ENCODE measurements around the gene C1orf210. TPM values are rescaled to one million over a fixed set of nuclear protein-coding genes. Genes with fewer than 3 reads are reported as not detected.

The C1orf210 gene
- total and polyA plus RNA-seq, 4 donors: 2.3 TPM; not detected in 3

- no peaks in the 10 kb centered on the region for H3K4me1 ChIP-seq (ENCODE audit: control insufficient read depth in 1 of 2, insufficient read depth in 2 of 2, low read length in 2 of 2)
- ATAC-seq (ENCODE audit: low FRiP score): no peak
- H3K27ac ChIP-seq (ENCODE audit: low read depth in 1 of 2, low read length in 2 of 2): no peak overlapping the region
Observed at GRCh38 chr1:43280692-43281091, 4.7 kb downstream of the C1orf210 start.

GRCh38 chr1:43279666-43280065, 5.7 kb downstream of the C1orf210 start:
- intact Hi-C loops (cut with DNase I): no loop called here
- H3K4me1 ChIP-seq (ENCODE audit: control insufficient read depth in 1 of 2, insufficient read depth in 2 of 2, low read length in 2 of 2): no peaks in the 10 kb centered on the region
- H3K27me3 ChIP-seq (ENCODE audit: control insufficient read depth in 1 of 2, insufficient read depth in 2 of 2, low read length in 1 of 2): no peaks in the 10 kb centered on the region
- no peaks in the 10 kb centered on the region for H3K36me3 ChIP-seq (ENCODE audit: control insufficient read depth in 1 of 2, insufficient read depth in 2 of 2, low read length in 1 of 2)
- H3K4me3 ChIP-seq (ENCODE audit: low read length in 2 of 2): no peak overlapping the region
- 91 to 94% methylated on average over 6 of the region's 6 CpGs for WGBS, 2 donors
- H3K27ac ChIP-seq (ENCODE audit: low read depth in 1 of 2, low read length in 2 of 2): no peak overlapping the region
- ATAC-seq (ENCODE audit: low FRiP score): no peak
- DNase-seq: peak; percentile 42 to 62
- no peaks in the 10 kb centered on the region for H3K9me3 ChIP-seq (ENCODE audit: control insufficient read depth, low read length)

More at GRCh38 chr1:43280692-43281091, 4.7 kb downstream of the C1orf210 start:
- 44 to 57% methylated on average over 2 of the region's 2 CpGs for WGBS, 2 donors
- DNase-seq: peak; percentile 10 to 13
- Histone ChIP-seq H3K27me3 (ENCODE audit: control insufficient read depth in 1 of 2, insufficient read depth in 2 of 2, low read length in 1 of 2) (no peaks in the 10 kb centered on the region), H3K9me3 (ENCODE audit: control insufficient read depth, low read length) (no peaks in the 10 kb centered on the region), H3K4me3 (ENCODE audit: low read length in 2 of 2) (no peak overlapping the region), H3K36me3 (ENCODE audit: control insufficient read depth in 1 of 2, insufficient read depth in 2 of 2, low read length in 1 of 2) (no peaks in the 10 kb centered on the region)
- intact Hi-C loops (cut with DNase I): no loop called here

GRCh38 chr1:43279161-43279560, 6.2 kb downstream of the C1orf210 start:
- Histone ChIP-seq H3K4me1 (ENCODE audit: control insufficient read depth in 1 of 2, insufficient read depth in 2 of 2, low read length in 2 of 2) (no peaks in the 10 kb centered on the region), H3K36me3 (ENCODE audit: control insufficient read depth in 1 of 2, insufficient read depth in 2 of 2, low read length in 1 of 2) (no peaks in the 10 kb centered on the region)

GRCh38 chr1:43277116-43277876, 8.1 kb downstream of the C1orf210 start:
- no peaks in the 10 kb centered on the region for H3K36me3 ChIP-seq (ENCODE audit: control insufficient read depth in 1 of 2, insufficient read depth in 2 of 2, low read length in 1 of 2)
- WGBS, 2 donors: 82 to 84% methylated on average over 7 of the region's 7 CpGs
- H3K27ac ChIP-seq (ENCODE audit: low read depth in 1 of 2, low read length in 2 of 2): no peak overlapping the region
- H3K4me1 ChIP-seq (ENCODE audit: control insufficient read depth in 1 of 2, insufficient read depth in 2 of 2, low read length in 2 of 2): no peaks in the 10 kb centered on the region
- intact Hi-C loops (cut with DNase I): no loop called here
- ATAC-seq (ENCODE audit: low FRiP score) (no peak), DNase-seq (peak; percentile 26 to 57)
- H3K4me3 ChIP-seq (ENCODE audit: low read length in 2 of 2): no peak overlapping the region
- H3K9me3 ChIP-seq (ENCODE audit: control insufficient read depth, low read length): no peaks in the 10 kb centered on the region
- no peaks in the 10 kb centered on the region for H3K27me3 ChIP-seq (ENCODE audit: control insufficient read depth in 1 of 2, insufficient read depth in 2 of 2, low read length in 1 of 2)

More at GRCh38 chr1:43279161-43279560, 6.2 kb downstream of the C1orf210 start:
- Histone ChIP-seq H3K4me3 (ENCODE audit: low read length in 2 of 2) (no peak overlapping the region), H3K9me3 (ENCODE audit: control insufficient read depth, low read length) (no peaks in the 10 kb centered on the region), H3K27ac (ENCODE audit: low read depth in 1 of 2, low read length in 2 of 2) (no peak overlapping the region), H3K27me3 (ENCODE audit: control insufficient read depth in 1 of 2, insufficient read depth in 2 of 2, low read length in 1 of 2) (no peaks in the 10 kb centered on the region)
- DNase-seq (peak; percentile 34 to 50), ATAC-seq (ENCODE audit: low FRiP score) (no peak)
- WGBS, 2 donors: 90 to 100% methylated on average over 5 of the region's 5 CpGs
- intact Hi-C loops (cut with DNase I): no loop called here

GRCh38 chr1:43276673-43277072, 8.7 kb downstream of the C1orf210 start:
- Histone ChIP-seq H3K4me3 (ENCODE audit: low read length in 2 of 2) (no peak overlapping the region), H3K36me3 (ENCODE audit: control insufficient read depth in 1 of 2, insufficient read depth in 2 of 2, low read length in 1 of 2) (no peaks in the 10 kb centered on the region), H3K27me3 (ENCODE audit: control insufficient read depth in 1 of 2, insufficient read depth in 2 of 2, low read length in 1 of 2) (no peaks in the 10 kb centered on the region), H3K4me1 (ENCODE audit: control insufficient read depth in 1 of 2, insufficient read depth in 2 of 2, low read length in 2 of 2) (no peaks in the 10 kb centered on the region), H3K27ac (ENCODE audit: low read depth in 1 of 2, low read length in 2 of 2) (no peak overlapping the region), H3K9me3 (ENCODE audit: control insufficient read depth, low read length) (no peaks in the 10 kb centered on the region)
- intact Hi-C loops (cut with DNase I): no loop called here
- DNase-seq: peak in 1 of 2 donors; percentile 21
- WGBS, 2 donors: 42 to 49% methylated on average over 6 to 7 of the region's 7 CpGs
- ATAC-seq (ENCODE audit: low FRiP score): peak; percentile 53

- Histone ChIP-seq H3K4me1 (ENCODE audit: control insufficient read depth in 1 of 2, insufficient read depth in 2 of 2, low read length in 2 of 2) (no peaks in the 10 kb centered on the region), H3K27ac (ENCODE audit: low read depth in 1 of 2, low read length in 2 of 2) (no peak overlapping the region), H3K4me3 (ENCODE audit: low read length in 2 of 2) (no peak overlapping the region), H3K27me3 (ENCODE audit: control insufficient read depth in 1 of 2, insufficient read depth in 2 of 2, low read length in 1 of 2) (no peaks in the 10 kb centered on the region), H3K36me3 (ENCODE audit: control insufficient read depth in 1 of 2, insufficient read depth in 2 of 2, low read length in 1 of 2) (no peaks in the 10 kb centered on the region), H3K9me3 (ENCODE audit: control insufficient read depth, low read length) (no peaks in the 10 kb centered on the region)
- ATAC-seq (ENCODE audit: low FRiP score) (no peak), DNase-seq (peak in 1 of 2 donors; percentile 52)
- WGBS, 2 donors: 79 to 81% methylated on average over 12 of the region's 12 CpGs
- intact Hi-C loops (cut with DNase I): no loop called here
Observed at GRCh38 chr1:43275826-43276620, 9.4 kb downstream of the C1orf210 start.

GRCh38 chr1:43274804-43275180, 10.6 kb downstream of the C1orf210 start:
- H3K4me3 ChIP-seq (ENCODE audit: low read length in 2 of 2): no peak overlapping the region
- no peaks in the 10 kb centered on the region for H3K4me1 ChIP-seq (ENCODE audit: control insufficient read depth in 1 of 2, insufficient read depth in 2 of 2, low read length in 2 of 2)
- no peaks in the 10 kb centered on the region for H3K36me3 ChIP-seq (ENCODE audit: control insufficient read depth in 1 of 2, insufficient read depth in 2 of 2, low read length in 1 of 2)
- WGBS, 2 donors: 76 to 81% methylated on average over 8 of the region's 8 CpGs
- ATAC-seq (ENCODE audit: low FRiP score) (no peak), DNase-seq (peak in 1 of 2 donors; percentile 34)
- H3K27ac ChIP-seq (ENCODE audit: low read depth in 1 of 2, low read length in 2 of 2): no peak overlapping the region
- intact Hi-C loops (cut with DNase I): no loop called here
- no peaks in the 10 kb centered on the region for H3K9me3 ChIP-seq (ENCODE audit: control insufficient read depth, low read length)
- no peaks in the 10 kb centered on the region for H3K27me3 ChIP-seq (ENCODE audit: control insufficient read depth in 1 of 2, insufficient read depth in 2 of 2, low read length in 1 of 2)

- WGBS, 2 donors: 51 to 53% methylated on average over 11 of the region's 11 CpGs
- intact Hi-C loops (cut with DNase I): no loop called here
- ATAC-seq (ENCODE audit: low FRiP score) (no peak), DNase-seq (peak in 1 of 2 donors; percentile 61)
- H3K36me3 ChIP-seq (ENCODE audit: control insufficient read depth in 1 of 2, insufficient read depth in 2 of 2, low read length in 1 of 2): no peaks in the 10 kb centered on the region
- no peak overlapping the region for H3K4me3 ChIP-seq (ENCODE audit: low read length in 2 of 2)
- H3K9me3 ChIP-seq (ENCODE audit: control insufficient read depth, low read length): no peaks in the 10 kb centered on the region
- H3K27me3 ChIP-seq (ENCODE audit: control insufficient read depth in 1 of 2, insufficient read depth in 2 of 2, low read length in 1 of 2): no peaks in the 10 kb centered on the region
- no peak overlapping the region for H3K27ac ChIP-seq (ENCODE audit: low read depth in 1 of 2, low read length in 2 of 2)
- H3K4me1 ChIP-seq (ENCODE audit: control insufficient read depth in 1 of 2, insufficient read depth in 2 of 2, low read length in 2 of 2): no peaks in the 10 kb centered on the region
Observed at GRCh38 chr1:43274125-43274803, 11.1 kb downstream of the C1orf210 start.

All from aorta (tissue), 5 donors.